Measurements from ENCODE around the gene RSPRY1.

DNA sequence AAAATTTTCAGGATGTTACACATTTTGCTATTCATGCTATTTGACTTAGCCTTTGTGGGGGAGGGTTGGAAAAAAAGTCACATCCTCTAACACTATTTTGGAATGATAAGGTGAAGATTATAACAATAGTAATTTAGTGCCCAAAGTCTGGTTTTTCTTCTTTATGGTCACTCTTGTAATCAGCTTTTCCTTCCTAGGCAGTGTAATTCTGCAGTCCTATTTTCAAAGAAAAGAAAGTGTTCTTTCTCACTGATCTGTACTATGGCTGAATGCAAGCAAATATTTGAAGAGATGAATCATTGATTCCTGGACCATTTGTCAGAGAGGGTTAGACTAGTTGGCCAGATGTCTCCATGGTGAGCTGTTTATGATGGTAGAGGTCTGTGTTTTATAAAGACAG is 8.4 kb downstream of the RSPRY1 start:
- TF ChIP-seq EP300 (IDR thresholded peaks at IDR 0.05; ENCODE audit: borderline replicate concordance) (no peak), REST (IDR thresholded peaks at IDR 0.05; ENCODE audit: low read depth) (no peak), MAX (IDR thresholded peaks at IDR 0.05) (no peak), YY1 (IDR thresholded peaks at IDR 0.05; ENCODE audit: low read depth) (no peak), NFIC (IDR thresholded peaks at IDR 0.05) (no peak), TAF1 (IDR thresholded peaks at IDR 0.05; ENCODE audit: low read depth) (no peak), EGR1 (IDR thresholded peaks at IDR 0.05) (no peak), RAD21 (IDR thresholded peaks at IDR 0.05; ENCODE audit: low read depth) (no peak), CREB1 (IDR thresholded peaks at IDR 0.05; ENCODE audit: low read depth) (no peak), TCF12 (IDR thresholded peaks at IDR 0.05; ENCODE audit: low read depth) (no peak)
